Amniotic epithelial cell (primary cell): Measurements from ENCODE around the gene PLK1.
"Not testable (repeated sequence)": the region's sequence is repeated elsewhere in the genome, so short reads cannot be mapped to it uniquely, and the experiment has no call there.

Experiments used
- DNase-seq: peaks from one replicate; pipeline ENCODE4 v3.0.0-alpha.2; 2010; ENCODE audit warnings: low read depth

The PLK1 gene

GRCh38 chr16:23678430-23679273 is at the start of gene PLK1:
Gene PLK1 (plus strand): TSS chr16:23678889. CDS start chr16:23678933, 44 bp downstream.
- DNase-seq = peak; percentile 79

- no peak for DNase-seq
Measured at GRCh38 chr16:23629516-23629915, 49.2 kb upstream of the PLK1 start.

- not testable (repeated sequence) for DNase-seq
Measured at GRCh38 chr16:23631874-23632273, 46.8 kb upstream of the PLK1 start.

GRCh38 chr16:23634461-23635036 is 44.1 kb upstream of the PLK1 start:
- DNase-seq = no peak

GRCh38 chr16:23635958-23636357 is 42.7 kb upstream of the PLK1 start:
- peak; percentile 53 for DNase-seq

GRCh38 chr16:23640615-23640930 is 38.1 kb upstream of the PLK1 start:
- DNase-seq = no peak

GRCh38 chr16:23640931-23641765 is 37.5 kb upstream of the PLK1 start, which contains the start of the genes DCTN5 and PALB2:
Gene DCTN5 (plus strand): TSS chr16:23641466. CDS start chr16:23641543, 77 bp downstream.
Gene PALB2 (minus strand): TSS chr16:23641310. CDS start chr16:23641157, 153 bp downstream.
- peak; percentile 91 for DNase-seq

GRCh38 chr16:23642246-23642774 is 36.4 kb upstream of the PLK1 start:
- no peak for DNase-seq

- no peak for DNase-seq
Measured at GRCh38 chr16:23650674-23651416, 27.8 kb upstream of the PLK1 start.

GRCh38 chr16:23651943-23652468 is 26.7 kb upstream of the PLK1 start:
- DNase-seq = no peak

- DNase-seq = no peak
Measured at GRCh38 chr16:23663918-23664317, 14.8 kb upstream of the PLK1 start.

GRCh38 chr16:23666571-23667354 is 11.9 kb upstream of the PLK1 start:
- no peak for DNase-seq

- no peak for DNase-seq
Measured at GRCh38 chr16:23667355-23667659, 11.4 kb upstream of the PLK1 start.

GRCh38 chr16:23668225-23668624 is 10.5 kb upstream of the PLK1 start:
- no peak for DNase-seq

- no peak for DNase-seq
Measured at GRCh38 chr16:23668873-23669272, 9.8 kb upstream of the PLK1 start.

GRCh38 chr16:23670137-23670776 is 8.4 kb upstream of the PLK1 start:
- peak; percentile 83 for DNase-seq

- DNase-seq = no peak
Measured at GRCh38 chr16:23673971-23674614, 4.6 kb upstream of the PLK1 start.

- no peak for DNase-seq
Measured at GRCh38 chr16:23676924-23677480, 1.7 kb upstream of the PLK1 start.

GRCh38 chr16:23679274-23679985 is 741 bp downstream of the PLK1 start:
- peak; percentile 63 for DNase-seq
